ENCODE results near the gene KLHL2.
"Not testable (repeated sequence)": the region's sequence is repeated elsewhere in the genome, so short reads cannot be mapped to it uniquely, and the experiment has no call there.

KLHL2 gene

DNA sequence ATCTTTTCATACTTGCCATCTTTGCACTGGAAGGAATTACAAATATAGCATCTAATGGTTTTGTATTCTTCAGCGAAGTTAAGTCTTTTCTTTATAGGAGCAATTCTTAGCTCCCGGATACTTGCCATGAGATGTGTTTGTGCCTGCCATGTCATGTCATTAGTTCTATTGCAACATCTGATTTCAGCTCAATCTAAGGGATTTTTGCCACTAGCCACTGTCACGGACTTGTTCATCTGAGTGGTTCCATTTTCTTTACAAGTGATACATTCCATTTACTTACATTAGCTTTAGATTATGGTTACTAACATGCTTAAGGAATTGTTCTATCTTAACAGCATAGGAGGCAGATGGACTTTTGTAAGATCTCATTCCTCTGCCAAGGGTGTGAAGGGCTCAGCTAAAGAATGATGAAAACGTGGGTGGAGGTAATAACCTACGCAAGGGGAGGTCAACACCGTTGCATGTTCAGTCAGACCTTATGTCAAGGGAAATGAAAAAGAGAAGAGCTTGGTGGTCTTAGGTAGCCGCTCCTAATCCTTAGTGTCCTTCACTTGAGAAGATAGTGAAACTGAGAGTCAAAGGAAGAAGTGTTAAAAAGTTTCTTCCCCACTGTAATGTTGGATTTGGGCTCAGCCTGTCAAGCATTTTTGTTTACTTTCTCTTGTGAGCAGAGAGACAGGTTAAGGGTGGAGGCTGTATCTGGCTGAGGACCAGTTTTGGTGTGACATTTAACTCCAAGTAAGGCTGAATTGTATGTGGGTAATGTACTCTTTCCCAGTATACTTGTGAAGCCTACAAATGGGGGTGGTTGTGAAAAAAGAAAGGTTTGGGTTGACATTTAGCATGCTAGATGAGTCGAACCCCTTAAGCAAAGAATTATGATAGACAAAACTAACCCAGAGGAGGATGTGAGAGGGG is 3.6 kb upstream of the KLHL2 start:
- DNase-seq: no peak

DNA sequence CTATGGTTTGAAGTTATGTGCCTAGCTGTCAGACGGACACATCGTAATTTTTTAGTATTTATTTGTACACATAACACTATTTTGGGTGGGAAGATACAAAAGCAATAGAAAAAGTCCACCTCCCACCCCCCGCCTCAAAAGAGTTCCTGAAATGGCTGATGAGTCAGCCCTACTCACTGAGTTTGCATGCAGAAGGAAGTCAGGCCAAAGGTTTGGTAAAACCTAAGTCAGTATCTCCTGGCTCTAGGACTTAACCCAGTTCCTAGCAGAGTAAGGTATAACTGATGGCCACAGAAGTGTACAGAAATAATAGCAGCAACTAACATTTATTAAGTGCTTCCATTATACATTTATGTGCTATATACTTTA is 2.9 kb upstream of the KLHL2 start:
- no peak for DNase-seq

DNA sequence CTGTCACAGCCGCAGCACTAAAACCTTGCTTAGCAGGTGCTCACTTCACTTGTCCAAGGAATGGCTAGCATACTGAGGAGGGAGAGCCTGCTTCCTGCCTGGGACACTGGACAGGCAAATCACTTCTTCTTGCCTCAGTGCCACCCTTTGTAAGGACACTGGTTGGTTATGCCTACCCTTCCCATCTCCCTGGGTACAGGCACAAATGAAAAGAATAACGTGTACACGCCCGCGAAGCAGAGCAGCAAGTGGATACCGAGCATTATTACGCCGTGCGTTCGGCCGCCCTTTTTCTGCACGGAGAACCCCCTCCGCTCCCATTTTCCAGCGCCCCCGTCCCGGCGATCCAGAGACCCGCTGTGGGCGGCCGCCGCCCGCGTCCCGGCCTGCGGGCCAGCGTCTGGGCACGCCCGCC is 338 bp upstream of the KLHL2 start:
- peak; percentile 38 for DNase-seq

DNA sequence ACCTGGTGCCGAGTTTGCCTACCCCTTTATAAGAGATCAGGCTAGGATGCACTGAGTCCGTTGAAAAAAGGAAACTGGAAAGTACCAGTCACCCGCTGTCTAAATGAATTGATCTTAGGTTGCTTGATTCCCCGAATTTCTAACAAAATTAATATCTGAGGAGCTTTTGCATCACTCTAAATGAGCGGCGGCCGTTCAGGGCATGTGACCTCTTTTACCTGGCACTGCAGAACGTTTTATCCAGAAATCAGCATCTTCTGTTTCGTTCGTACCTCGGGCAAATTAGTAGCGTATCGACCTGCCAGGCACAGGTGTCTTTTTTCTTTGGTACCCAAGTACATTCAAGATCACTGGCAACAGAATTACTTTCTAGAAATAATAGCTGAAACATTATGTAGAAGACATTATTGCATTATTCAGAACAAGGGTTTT is 876 bp downstream of the KLHL2 start:
- DNase-seq: no peak

DNA sequence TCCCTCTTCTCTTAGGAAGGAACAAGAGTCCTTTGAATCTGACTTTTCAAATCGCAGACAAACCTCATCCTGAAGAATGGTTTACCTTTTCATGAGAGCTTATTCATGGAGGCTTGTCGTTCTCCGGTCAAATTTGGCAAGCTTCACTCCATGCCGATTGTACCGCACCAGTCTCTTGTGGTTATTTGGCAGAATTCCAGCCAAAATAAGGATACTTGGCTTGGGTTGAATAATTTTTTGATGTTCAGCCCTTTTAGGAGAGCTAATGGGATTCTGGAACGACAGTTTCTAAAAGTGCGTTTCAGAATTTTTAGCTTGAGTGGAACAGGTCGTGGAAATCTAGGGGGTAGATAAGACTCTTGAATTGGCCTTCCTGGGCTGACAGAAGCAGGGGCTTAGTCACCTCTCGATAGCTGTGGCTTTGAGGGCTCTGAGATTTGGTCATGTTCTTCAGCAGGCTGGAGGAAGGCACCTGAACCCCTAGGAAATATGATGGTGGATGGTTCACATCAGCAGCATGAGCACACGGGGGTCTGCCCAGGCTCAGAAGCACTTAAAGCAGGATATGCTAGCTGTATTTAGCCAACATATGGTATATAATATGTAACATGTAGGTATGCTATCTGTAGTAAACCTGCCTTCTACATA is 1.5 kb downstream of the KLHL2 start:
- DNase-seq: peak; percentile 12

DNA sequence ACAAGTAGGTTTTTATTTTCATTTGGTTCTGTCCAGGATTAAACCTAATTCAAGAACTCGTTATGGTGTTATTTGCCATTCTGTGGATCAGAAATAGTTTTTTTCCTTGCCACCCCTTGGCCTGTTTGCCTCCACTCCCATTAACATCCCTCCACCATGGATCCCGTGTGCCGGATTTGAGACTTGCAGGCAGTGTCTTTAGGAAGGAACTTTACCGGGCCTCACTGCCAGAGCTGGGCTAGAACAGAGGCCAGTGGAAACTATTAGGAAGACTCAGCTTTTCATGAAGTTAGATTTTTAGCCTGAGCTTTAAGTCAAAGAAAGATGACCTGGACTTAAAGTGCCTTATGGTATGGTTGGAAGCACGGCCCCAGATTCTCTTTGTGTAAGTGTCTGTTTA is 2.4 kb downstream of the KLHL2 start:
- DNase-seq: no peak

DNA sequence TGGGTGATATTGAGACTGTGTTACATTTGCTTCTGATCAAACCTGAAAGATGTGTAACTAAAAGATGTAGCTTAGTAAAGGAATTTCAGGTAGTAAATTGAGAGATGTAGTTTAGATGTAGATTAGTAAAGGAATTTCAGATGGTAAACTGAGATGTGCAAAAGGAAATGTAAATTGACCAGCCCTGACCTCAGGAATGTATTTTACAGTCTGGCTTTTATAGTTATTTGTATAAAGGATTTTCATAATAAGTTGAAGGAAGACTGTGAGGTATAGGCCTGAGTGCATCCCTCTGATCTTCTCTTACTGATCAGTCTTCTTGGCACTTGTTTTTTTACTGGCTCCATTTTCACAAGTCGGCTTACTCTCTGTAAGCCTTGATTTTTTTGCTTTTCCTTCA is 3.2 kb downstream of the KLHL2 start:
- no peak for DNase-seq

DNA sequence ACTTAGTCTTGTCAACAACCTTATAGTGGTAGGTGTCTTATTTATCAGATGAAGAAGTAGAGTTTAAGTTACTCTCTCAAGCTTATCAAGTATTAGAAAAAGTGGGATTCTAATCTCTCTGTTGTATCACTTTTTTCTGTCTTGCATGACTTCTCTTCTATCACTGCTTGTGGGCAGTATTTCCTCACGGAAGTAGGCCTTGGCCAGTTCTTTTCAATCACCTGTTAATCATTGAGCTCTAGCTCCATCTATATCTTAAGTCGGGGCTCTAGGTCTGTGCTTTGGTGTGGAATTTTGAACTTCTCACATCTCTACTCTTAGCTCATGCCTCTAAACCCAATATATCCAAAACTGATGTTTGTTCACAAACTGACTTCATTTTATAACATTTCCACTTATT is 5.3 kb downstream of the KLHL2 start:
- not testable (repeated sequence) for DNase-seq

DNA sequence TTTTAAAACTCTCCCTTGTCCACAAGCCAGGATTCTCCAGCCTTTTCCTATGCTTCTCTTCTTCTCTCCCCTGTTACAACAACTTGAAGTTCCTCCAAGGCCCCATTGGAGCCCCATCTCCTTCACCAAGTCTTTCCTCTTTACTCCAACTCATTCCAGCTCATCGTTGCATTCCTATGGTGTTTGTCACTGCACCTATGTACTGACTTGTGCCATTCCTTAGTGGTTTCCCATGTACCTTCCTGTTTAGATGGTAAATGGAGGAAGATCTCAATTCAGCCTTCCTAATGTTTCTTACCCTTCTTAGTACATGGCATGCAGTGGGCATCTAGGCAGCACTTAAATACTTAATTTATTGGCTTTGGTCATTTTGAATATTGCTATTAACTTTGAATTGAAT is 6.0 kb downstream of the KLHL2 start:
- not testable (repeated sequence) for DNase-seq

DNA sequence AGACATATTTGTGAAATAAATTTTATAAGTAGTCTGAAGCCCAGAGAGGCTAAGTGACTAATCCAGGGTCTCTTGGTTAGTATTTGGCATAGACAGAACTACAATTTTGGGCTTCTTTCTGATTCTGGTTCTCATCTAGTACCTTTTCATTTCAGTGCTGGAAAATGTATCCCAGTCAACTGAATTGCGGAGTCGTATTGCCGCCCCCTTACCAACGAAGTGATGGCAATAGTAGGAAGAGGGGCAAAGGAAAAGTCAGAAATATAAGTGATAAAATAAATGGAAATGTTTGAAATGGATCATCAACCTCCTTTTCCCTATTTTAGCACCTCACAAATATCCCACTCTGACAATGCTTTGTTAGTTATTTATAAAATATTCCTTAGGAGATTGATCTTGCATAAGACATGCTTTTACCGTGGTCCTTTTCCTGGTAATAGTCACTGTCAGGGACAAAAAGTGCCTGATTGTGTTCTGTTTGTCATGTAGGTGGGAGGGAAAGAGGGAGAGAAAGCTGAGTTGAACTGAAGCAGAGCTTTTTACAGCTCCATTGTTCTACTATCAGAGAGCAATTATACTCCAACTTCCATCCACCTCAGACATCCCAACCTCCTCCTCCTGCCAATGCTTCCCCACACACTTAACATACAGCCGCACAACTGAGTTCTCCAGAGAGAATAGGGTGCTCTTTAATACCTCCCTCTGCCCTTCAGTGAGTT is 6.8 kb downstream of the KLHL2 start:
- DNase-seq: not testable (repeated sequence)

DNA sequence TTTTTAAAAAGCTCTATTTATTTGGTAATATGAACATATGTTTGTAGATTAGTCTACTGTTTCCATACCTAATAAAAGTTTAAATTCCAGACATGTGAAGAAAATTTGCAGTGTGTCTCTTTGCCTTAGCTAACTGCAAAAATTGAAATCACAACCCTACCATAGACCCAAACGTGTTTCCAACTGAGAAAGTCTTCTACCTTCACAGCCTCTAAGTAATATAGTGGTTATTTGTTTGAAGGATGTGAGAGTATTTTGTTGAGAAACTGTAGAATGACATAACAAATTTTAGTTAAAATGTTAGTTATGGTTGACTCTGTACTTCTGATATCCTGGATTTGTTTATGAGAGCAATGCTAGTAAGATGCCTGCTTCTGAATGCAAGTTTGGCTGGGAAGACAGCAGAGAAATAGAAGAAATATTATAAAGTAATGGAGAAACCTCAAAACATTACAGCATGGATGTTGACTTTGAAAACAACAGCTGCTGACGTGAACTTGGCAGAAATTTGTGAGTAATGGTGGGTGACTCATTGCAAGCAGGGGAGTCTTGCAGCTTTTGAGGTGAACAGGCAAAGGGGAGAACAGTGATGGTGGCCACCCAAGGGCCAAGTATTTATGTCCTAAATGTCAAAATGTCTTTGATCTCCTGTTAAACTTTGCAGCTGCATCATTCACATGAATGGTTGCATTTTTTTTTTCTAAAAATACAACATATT is 7.8 kb downstream of the KLHL2 start:
- not testable (repeated sequence) for DNase-seq

DNA sequence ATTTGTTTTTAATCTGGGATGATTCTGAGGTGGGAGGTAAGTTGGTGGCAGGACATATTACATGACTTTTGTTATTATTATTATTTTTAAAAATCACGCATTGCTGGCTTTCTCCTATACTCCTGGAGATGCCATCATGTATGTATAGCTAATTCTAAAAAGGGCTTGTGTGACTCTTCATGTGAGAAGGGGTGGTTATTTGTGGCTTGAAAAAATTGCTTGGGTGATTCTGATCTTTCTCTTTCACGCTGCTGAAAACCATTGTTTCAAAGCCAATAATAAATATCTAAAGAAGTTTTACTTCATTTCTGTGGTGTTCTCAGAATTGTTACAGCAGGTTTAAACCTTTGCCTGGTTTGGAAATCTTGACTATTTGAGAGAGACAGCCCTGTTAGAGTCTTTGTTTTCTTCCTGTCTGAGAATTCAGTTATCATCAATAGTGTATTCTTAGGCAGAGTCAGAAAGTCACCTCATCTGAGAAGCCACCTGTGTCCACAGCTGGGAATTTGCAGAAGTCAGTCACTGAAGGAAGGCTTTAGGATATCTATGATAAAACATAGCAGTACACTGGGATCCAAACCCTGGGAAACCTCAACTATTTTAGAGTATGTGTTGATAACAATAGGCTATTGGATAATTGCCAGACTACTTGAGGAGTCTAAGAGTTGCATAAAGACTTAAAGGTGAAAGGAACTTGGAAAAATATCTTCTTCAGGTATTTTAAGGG is 8.6 kb downstream of the KLHL2 start:
- DNase-seq: not testable (repeated sequence)

DNA sequence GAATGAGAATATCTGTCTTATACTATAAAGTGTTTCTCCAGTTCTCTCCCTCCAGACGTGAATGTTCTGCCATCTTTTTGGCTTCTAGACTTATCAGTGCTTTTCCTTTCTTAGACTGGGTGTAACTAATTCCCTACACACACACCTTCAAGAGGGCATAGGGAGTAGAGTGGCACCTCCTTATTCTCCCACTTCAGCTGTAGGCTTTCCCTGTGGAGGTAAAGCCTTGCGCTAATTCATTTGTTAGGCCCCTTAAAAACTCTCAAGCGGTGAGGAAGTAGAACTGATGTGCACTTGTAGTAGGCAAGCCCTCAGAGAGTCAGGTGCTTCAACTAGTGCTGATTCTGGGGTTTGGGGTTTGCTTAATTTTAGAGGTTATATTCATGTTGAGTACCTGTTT is 10.0 kb downstream of the KLHL2 start:
- no peak for DNase-seq

DNA sequence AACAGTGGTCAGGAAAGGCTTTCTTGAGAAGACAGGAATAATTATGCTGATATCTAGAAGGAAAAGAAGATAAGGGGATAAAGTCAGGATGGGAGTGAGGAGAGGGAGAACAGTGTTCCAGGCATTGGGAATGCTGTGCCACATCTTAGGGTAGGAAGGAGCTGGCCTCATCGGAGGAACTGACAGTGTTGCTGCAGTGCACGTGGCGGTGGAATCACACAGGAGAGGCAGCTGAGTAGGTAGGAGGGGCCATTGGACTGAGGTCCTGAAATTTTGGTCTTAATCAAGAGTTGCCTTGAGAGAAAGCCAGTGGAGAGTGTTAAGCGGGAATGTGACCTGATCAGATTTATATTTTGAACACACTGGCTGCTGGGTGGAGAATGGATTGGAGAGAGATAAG is 13.9 kb downstream of the KLHL2 start:
- DNase-seq: peak; percentile 60

DNA sequence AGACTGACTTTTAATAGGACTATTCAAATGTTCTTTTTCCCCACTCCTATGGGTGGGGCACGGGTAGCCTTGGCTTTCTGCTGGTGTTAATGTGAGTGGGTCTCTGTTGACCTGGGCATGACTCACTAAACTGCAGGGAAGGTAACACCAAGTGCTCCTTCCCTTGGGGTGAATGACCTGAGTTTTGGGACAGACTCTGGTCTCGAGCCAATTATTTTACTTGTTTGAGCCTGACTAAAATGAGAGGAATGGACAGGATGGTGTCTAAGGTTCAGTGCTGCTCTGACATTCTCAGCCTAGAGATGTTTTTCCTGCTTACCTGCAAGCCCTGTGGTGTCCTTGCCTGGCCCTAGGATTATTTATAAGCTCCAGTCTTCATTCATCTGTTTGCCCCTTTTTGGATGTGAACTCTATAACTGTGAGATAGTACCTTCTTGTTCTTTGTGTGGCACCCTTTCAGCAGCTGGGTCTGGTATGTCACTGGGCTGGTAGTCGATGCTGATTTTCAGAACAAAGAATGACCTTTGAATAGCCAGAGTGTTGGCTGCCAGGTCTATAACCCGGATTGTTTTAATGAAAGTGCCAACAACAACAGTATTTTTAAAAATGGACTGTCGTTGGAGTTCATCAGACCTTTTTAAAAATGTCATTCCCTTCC is 14.8 kb downstream of the KLHL2 start:
- DNase-seq: not testable (repeated sequence)

DNA sequence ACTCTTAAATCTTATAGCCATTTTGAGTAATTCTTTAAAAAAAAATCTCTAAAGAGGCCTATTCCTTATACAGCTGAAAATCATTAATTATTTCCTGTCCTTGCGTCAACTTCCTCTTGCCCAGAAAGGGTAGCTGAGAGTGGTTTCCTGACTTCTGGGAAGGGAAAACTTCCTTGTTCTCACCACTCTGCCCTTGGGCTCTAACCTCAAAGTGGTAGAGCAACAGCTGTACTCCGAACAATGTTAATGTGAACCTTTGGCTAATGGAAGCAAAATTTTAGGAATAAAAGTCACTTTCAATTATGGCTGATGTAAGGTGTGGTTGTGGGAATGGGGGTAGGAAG is 15.3 kb downstream of the KLHL2 start:
- no peak for DNase-seq

DNA sequence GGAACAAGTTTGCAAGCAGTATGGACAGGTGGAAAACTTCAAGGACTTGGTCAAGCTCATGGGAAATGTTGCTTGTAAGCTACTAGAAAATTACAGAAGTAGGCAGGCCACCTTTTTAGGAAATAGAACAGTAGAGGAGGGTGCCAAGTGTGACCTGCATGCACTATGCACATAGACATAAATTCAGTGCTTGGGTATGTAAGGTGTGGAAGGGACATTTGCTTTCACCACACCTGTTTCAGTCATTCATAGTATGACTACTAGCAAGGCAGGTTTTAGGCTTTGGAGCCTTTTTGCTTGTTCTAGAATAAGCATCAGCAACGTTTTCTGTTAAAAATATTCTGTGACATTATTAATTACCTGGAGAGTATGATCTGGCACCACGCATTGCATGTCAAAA is 20.0 kb downstream of the KLHL2 start:
- DNase-seq: not testable (repeated sequence)

DNA sequence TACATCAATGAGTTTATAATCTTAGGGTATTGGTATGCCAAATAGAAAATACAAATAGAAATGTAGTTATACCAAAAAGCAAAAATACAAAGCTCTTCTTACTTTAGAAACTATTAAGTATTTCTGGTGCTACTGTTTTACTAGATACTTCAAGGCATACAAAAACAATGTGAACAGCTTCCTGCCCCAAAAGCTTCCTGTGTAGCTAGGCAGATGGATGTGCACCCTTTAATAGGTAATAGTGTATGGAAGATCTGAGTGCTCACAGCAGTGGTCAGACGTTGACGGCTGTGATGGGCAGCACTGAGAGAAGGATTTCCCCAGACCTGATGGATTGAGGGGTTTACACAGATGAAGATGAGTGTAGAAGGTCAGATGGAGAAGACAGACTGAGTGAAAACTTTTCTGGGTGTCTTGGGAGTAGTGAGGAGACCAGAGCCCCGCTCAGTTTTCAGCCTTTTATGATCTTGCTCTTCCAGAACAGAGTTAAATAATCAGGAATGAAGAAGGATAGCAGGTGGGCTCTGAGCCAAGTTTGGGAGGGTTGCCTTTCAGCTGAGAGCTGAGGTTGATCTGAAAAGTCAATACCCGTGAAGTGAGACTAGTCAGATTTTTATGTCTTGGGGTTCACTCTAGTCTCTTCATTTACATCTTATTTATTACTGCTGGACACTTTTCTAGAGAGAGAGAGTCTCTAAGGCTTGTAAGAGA is 22.3 kb downstream of the KLHL2 start:
- not testable (repeated sequence) for DNase-seq

DNA sequence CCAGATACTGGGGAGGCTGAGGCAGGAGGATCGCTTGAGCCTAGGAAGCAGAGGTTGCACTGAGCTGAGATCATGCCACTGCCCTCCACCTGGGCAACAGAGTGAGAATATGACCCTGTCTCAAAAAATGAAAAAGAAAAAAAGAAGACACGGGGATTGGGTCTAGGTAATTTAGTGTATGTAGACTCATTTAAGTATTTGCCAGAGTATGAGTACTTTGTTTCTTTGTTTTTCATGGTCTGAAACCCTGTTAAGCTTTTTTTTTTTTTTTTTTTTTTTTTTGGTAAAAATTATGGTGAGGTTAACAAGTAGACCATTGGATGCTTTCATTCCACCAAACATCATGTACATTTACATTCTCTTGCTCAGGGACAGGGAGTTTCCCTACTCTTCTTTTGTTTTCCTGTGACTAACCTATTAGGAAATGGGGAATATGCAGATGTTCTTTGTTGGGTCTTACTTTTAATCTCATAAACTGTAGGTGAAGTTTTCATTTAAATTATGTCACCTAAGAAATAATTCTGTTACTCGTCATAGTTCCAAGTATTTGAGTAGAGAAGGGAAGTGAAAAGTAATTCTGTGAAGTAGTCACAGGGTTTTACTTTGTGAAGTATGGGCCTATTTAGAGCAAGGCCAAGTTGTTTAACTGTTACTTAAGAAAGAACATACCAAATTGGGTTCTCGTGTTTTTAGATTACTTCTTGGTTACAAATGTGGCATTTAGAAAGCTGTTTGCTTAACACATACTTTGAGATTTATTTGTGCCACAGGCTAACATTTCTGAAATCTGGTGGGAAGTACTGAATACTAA is 25.5 kb downstream of the KLHL2 start:
- not testable (repeated sequence) for DNase-seq

DNA sequence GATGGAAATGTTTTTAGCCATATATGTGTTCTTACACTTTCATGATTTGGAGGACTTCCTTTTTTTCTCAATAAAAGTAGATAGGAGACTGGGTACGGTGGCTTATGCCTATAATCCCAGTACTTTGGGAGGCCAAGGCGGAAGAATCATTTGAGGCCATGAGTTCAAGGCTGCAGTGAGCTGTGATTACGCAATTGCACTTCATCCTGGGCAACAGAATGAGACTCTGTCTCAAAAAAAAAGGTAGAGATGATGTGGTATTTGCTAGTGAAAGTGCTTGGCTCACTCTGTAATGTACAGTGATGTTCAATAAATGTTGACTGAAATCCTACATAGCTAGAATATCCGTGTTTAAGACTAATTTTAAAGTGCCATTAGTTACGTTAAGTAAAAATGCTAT is 27.4 kb downstream of the KLHL2 start:
- DNase-seq: no peak
